H1 (cell line): ENCODE data around the gene PUSL1. TPM values are rescaled to one million over a fixed set of nuclear protein-coding genes. Genes with fewer than 3 reads are reported as not detected.

Experiments used
- CEBPB ChIP-seq: IDR thresholded peaks from 2 replicates; pipeline ENCODE4 v1.6.1; 2012; ENCODE audit warnings: low read depth, low read length
- CHD1 ChIP-seq: IDR thresholded peaks from 2 replicates; pipeline ENCODE4 v1.6.1; 2012; ENCODE audit warnings: low read depth, low read length, improper control_type of control experiment
- CTBP2 ChIP-seq: IDR thresholded peaks from 2 replicates; pipeline ENCODE4 v1.7.0; 2011; ENCODE audit warnings: borderline replicate concordance, mild to moderate bottlenecking, moderate library complexity, mixed read lengths, low read length; ENCODE audit not compliant: insufficient read depth, insufficient read length
- GTF2F1 ChIP-seq: IDR thresholded peaks from 2 replicates; pipeline ENCODE4 v1.6.1; 2012; ENCODE audit warnings: low read depth, low read length, improper control_type of control experiment, borderline replicate concordance
- MAFK ChIP-seq: IDR thresholded peaks from 2 replicates; pipeline ENCODE4 v1.6.1; 2012; ENCODE audit warnings: low read depth, mild to moderate bottlenecking, improper control_type of control experiment, low read length
- SAP30 ChIP-seq: fragments of 300-600 bp; sonication (generic); IDR thresholded peaks from 2 replicates; pipeline ENCODE4 v1.7.1; 2012; ENCODE audit warnings: low read length, moderate library complexity, mild to moderate bottlenecking, inconsistent platforms; ENCODE audit not compliant: insufficient read depth, insufficient replicate concordance
- SUZ12 ChIP-seq: fragments of 200-600 bp; sonication (generic); IDR thresholded peaks from 2 replicates; pipeline ENCODE4 v1.6.1; 2012; ENCODE audit warnings: mild to moderate bottlenecking, inconsistent platforms, low read length, moderate library complexity, mixed read lengths
- TEAD4 ChIP-seq: IDR thresholded peaks from 2 replicates; pipeline ENCODE4 v1.6.1; 2012; ENCODE audit warnings: low read depth, low read length, inconsistent platforms, mixed read lengths
- polyA plus RNA-seq, 7 experiments: library from polyadenylated mRNA; depleted of rRNA in 3 of 7; stranded (reverse) in 5 of 7; unstranded in 2 of 7; fragments of >200 nt in 5 of 7; fragments of 200-250 nt in 2 of 7; gene quantifications; 1 replicate in 5 of 7; 2 replicates in 1 of 7; 4 replicates in 1 of 7; pipeline versions ENCODE4 v1.2.1 to v1.2.3, GENCODE V29; 2011 to 2013; ENCODE audit warnings: missing spikeins in 2 of 7, mixed read lengths in 2 of 7
- total RNA-seq: library from RNA; stranded (reverse); fragmentation: NEBNext Ultra II Directional; extraction: Animal tissue kit (Norgen Biotek cat#: 25700); gene quantifications from 2 replicates; pipeline ENCODE4 v1.2.1, GENCODE V29; 2021
- TF ChIP-seq, protein P1 (sequence below): IDR thresholded peaks from 2 replicates; pipeline ENCODE4 v1.6.1; 2011; ENCODE audit warnings: low read length, improper control_type of control experiment
- TF ChIP-seq, protein P2 (sequence below): fragments of 300-600 bp; sonication (generic); IDR thresholded peaks from 2 replicates; pipeline ENCODE4 v1.7.1; 2012; ENCODE audit warnings: low read length, moderate library complexity, mild to moderate bottlenecking, inconsistent platforms; ENCODE audit not compliant: insufficient replicate concordance

Gene PUSL1
- total and polyA plus RNA-seq, 2 of the 8 experiments (the other 6 are each of a cell fraction or from before 2014, with no cell fraction given), result 38.8 to 87.4 TPM

DNA sequence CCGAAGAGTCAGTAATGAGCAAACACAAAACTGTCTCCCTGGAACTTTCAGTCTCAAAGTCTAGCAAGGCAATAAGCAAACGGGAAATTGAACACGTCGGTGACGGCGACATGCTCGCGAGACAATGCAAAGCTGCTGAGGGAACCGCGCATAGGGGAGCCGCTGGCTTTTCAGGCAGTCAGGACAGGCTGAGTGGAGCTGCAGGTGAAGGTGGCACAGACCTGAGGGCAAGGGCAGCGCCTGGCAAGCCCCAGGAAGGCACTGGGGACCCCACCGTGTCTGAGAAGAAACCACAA is 11.2 kb downstream of the PUSL1 start (continued):
- TF ChIP-seq SAP30 (no peak), CTBP2 (no peak), CHD1 (no peak), TEAD4 (no peak), CEBPB (no peak), MAFK (no peak), SUZ12 (no peak), GTF2F1 (no peak)
- TF ChIP-seq, protein P1, sequence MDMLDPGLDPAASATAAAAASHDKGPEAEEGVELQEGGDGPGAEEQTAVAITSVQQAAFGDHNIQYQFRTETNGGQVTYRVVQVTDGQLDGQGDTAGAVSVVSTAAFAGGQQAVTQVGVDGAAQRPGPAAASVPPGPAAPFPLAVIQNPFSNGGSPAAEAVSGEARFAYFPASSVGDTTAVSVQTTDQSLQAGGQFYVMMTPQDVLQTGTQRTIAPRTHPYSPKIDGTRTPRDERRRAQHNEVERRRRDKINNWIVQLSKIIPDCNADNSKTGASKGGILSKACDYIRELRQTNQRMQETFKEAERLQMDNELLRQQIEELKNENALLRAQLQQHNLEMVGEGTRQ, result no peak
- TF ChIP-seq, protein P2, sequence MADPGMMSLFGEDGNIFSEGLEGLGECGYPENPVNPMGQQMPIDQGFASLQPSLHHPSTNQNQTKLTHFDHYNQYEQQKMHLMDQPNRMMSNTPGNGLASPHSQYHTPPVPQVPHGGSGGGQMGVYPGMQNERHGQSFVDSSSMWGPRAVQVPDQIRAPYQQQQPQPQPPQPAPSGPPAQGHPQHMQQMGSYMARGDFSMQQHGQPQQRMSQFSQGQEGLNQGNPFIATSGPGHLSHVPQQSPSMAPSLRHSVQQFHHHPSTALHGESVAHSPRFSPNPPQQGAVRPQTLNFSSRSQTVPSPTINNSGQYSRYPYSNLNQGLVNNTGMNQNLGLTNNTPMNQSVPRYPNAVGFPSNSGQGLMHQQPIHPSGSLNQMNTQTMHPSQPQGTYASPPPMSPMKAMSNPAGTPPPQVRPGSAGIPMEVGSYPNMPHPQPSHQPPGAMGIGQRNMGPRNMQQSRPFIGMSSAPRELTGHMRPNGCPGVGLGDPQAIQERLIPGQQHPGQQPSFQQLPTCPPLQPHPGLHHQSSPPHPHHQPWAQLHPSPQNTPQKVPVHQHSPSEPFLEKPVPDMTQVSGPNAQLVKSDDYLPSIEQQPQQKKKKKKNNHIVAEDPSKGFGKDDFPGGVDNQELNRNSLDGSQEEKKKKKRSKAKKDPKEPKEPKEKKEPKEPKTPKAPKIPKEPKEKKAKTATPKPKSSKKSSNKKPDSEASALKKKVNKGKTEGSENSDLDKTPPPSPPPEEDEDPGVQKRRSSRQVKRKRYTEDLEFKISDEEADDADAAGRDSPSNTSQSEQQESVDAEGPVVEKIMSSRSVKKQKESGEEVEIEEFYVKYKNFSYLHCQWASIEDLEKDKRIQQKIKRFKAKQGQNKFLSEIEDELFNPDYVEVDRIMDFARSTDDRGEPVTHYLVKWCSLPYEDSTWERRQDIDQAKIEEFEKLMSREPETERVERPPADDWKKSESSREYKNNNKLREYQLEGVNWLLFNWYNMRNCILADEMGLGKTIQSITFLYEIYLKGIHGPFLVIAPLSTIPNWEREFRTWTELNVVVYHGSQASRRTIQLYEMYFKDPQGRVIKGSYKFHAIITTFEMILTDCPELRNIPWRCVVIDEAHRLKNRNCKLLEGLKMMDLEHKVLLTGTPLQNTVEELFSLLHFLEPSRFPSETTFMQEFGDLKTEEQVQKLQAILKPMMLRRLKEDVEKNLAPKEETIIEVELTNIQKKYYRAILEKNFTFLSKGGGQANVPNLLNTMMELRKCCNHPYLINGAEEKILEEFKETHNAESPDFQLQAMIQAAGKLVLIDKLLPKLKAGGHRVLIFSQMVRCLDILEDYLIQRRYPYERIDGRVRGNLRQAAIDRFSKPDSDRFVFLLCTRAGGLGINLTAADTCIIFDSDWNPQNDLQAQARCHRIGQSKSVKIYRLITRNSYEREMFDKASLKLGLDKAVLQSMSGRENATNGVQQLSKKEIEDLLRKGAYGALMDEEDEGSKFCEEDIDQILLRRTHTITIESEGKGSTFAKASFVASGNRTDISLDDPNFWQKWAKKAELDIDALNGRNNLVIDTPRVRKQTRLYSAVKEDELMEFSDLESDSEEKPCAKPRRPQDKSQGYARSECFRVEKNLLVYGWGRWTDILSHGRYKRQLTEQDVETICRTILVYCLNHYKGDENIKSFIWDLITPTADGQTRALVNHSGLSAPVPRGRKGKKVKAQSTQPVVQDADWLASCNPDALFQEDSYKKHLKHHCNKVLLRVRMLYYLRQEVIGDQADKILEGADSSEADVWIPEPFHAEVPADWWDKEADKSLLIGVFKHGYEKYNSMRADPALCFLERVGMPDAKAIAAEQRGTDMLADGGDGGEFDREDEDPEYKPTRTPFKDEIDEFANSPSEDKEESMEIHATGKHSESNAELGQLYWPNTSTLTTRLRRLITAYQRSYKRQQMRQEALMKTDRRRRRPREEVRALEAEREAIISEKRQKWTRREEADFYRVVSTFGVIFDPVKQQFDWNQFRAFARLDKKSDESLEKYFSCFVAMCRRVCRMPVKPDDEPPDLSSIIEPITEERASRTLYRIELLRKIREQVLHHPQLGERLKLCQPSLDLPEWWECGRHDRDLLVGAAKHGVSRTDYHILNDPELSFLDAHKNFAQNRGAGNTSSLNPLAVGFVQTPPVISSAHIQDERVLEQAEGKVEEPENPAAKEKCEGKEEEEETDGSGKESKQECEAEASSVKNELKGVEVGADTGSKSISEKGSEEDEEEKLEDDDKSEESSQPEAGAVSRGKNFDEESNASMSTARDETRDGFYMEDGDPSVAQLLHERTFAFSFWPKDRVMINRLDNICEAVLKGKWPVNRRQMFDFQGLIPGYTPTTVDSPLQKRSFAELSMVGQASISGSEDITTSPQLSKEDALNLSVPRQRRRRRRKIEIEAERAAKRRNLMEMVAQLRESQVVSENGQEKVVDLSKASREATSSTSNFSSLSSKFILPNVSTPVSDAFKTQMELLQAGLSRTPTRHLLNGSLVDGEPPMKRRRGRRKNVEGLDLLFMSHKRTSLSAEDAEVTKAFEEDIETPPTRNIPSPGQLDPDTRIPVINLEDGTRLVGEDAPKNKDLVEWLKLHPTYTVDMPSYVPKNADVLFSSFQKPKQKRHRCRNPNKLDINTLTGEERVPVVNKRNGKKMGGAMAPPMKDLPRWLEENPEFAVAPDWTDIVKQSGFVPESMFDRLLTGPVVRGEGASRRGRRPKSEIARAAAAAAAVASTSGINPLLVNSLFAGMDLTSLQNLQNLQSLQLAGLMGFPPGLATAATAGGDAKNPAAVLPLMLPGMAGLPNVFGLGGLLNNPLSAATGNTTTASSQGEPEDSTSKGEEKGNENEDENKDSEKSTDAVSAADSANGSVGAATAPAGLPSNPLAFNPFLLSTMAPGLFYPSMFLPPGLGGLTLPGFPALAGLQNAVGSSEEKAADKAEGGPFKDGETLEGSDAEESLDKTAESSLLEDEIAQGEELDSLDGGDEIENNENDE, result no peak
- TF ChIP-seq, all 59 proteins: peak for 0
